GM21390 (cell line): ENCODE data around the gene CCL16.

Experiments used
- ATAC-seq: cut with Tn5 transposase; IDR thresholded peaks from one replicate; pipeline ENCODE4 v1.9.1; 2021; ENCODE audit not compliant: unreplicated experiment

CCL16 gene

DNA sequence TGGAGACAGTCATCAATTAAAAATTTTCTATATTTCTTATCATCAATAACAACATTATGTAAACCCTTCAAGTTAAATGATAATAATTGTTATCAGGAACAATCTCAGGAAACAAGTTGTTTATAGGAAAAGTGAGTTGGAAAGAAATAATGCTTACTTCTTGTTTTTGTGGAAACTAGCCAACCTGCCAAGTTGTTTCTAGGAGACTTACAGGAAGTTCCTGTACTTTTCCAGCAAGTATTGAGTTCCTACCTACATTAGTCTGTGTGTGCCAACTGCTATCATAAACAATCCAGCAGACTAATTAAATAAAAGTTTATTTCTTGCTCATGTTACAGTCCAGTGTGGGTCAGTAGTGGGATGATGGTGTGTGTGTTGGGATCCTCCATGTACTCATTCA, 6.9 kb upstream of the CCL16 start:
- ATAC-seq: no peak

DNA sequence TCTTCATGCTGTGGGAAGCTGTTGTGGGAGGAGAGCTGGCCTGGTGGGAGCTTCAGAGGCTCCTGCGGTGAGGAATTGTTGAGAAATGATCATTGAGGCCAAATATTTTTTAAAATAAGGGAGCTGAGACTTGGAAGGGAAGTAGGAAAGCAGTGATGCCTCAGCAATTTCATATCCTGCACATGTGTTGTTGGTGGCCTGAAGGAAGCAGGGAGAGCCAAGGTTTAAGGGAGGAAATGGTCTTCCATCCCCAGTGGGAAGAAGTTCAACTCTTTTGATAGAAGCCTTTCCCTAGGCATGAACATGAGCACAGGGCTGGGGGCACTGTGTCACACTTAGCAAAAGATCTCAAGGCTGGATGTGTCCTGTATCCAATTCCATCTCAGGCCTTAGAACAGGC, 5.3 kb upstream of the CCL16 start, which contains the start of gene CCL14:
CCL14 (minus strand) TSS at position 87 of the 400 bp plus-strand sequence; CDS start at position 7, 80 bp downstream.
- no peak for ATAC-seq

DNA sequence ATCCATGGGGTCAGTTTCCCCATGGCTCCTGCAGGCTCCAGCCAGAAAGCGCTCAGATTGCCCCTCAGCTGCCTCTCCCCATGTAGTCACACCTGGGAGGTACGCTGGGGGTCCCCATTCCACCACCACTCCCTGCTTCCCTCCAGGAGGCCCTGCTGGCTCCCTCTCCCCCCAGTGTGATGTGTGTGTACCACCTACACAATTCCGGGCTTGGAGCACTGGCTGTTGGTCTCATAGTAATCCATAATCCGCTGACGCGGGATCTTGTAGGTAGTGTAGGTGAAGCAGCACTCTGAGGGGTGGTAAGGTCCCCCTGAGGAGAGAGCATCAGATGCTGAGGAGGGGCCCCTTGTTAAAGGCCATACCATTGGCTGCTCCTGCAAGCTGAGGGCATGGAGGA, 2.8 kb upstream of the CCL16 start:
- ATAC-seq: no peak

DNA sequence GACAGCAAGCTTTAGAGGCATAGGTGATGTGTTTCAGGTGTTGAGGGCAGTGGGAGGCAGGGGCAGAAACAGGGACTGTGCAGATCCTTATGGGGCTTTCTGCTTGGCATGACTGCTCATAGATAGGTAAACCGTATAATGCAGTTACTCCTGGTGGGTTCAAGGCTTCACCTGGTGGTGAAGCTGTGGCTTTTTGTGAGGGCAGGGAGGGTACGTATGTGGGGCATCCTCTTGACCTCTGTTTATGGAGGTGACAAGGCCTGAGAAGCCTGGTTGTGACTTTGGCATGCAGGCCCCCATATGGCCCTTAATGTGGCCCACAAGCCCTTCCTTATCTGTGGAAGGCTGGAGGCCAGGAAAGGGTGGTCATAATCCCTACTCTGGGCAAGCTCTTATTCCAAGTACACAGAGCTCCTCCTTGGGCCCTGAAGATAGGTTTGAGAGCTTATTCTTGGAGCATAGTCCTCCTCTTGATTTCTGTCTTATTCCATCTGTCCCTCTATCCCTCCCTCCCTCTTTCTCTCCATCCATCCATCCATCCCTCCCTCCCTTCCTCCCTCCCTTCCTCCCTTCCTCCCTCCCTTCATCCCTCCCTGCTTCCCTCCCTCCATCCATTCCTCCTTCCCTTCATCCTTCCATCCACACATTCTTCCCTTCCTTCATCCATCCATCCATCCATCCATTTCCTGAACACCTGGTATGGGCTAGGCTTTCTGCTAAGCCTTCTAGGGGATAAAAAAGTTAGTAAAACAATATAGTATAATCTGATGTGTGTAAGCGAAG, 1.3 kb upstream of the CCL16 start:
- ATAC-seq: no peak

DNA sequence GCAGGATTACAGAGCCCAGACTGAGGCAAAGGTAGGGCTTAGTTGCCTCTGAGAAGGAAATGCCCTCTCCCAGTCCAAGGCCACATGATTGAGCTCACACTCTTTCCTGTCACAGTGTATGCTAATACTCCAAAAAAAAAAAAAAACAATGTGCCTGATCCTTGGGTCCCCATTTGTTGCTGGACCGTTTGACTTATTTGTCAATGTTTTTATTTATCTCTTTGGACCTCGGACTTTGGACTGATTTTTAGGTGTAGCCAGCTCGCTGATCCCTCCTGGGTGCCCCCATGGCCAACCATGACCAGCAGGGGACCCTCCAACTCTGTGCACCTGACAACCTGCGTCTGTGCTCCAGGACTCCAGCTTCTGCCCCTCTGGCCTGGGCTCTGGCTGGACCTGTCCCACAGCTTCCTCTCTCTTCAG, 622 bp upstream of the CCL16 start:
- ATAC-seq: no peak

DNA sequence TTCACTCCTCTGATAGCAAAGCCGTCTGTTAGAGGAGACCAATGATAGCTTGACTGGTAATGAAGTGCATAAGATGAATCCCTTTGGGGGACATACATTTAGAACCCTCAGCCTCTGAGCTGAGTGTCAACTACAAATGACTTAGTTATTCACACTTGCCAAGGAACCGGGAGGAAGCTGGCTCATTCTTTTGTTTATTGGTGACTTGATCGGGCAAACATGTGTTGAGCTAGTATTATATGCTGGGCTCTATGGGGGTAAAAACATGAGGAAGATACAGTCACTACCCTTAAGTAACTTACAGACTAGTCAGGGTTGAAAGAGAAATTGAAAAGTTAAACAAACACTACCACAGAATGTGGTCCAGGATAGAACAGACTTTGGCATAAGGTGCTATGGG, 3.0 kb downstream of the CCL16 start:
- ATAC-seq: no peak

DNA sequence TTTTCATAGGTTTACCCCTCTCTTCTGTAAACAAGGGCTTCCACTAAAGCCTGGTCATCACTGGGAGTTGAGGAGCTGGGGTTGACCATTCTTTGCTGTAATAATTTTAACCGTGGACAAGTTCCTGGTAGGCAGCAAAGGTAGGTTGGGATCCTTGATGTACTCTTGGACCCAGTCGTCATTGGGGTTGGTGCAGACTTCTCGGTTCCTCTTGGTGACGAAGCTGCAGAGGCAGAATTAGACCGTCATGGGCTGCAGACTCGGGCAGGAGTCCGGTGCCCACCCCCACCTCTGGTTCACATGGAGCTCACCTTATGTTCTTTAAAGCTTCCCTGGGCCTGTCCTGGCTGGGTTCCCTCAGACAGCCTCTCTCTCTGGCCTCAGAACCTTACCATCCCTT, 3.8 kb downstream of the CCL16 start:
- ATAC-seq: no peak

DNA sequence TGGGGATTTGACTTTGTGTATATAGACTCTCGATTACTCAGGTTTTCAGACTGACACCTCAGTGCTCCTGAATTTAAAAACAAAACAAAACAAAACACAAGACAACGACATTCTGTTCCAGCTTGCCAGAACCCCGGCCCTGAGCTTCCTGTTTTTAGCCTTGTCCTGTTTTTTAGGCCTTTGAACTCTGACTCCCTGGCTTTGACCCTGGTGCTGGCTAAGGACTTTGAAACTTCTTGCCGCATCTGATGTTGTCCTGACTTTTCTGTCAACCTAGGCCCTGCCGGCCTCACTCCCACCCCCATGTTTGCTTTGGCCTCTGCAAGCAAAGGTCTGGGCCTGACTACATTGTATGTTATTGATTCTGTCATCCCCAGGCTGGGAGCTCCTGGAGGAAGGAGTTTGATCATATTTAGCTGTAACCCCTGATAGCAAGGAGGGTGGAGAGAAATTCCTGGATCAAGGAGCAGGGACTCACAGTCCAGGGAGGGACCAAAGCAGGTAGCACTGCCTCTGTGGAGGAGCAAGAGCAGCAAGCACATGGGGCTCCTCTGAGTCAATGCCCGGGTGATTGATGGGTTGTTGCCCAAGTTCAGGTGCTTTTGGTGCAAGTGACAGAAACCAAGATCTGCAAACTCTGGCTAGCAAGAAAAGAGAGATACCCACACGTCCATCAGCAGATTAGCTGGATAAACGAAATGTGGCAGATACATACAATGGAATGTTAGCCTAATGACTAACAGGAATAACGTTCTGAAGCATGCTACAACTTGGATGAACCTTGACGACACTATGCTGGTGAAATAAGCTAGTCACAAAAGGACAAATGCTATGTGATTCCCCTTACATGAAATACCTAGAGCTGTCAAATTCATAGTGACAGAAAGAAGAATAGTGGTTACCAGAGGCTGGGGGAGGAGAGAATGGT, 7.7 kb downstream of the CCL16 start:
- ATAC-seq: no peak

DNA sequence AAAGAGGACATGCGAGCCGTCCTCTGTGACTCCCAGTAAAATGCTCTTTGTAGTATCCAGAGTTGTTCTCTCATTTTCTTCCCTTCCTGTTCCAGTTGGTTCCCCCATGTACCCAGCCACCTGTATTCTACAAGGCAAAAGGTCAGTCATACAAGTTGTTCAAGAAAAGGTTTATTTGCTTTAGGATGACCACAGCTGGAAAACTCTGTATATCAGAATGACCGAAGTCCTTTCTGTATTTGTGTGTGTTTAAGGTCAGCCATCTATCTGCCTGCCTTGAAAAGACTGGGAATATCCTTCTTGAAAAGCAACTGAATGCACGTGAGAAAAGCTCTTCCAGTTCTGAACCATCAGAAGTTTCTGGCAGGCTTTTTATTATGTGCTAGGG, 8.4 kb downstream of the CCL16 start:
- ATAC-seq: no peak

DNA sequence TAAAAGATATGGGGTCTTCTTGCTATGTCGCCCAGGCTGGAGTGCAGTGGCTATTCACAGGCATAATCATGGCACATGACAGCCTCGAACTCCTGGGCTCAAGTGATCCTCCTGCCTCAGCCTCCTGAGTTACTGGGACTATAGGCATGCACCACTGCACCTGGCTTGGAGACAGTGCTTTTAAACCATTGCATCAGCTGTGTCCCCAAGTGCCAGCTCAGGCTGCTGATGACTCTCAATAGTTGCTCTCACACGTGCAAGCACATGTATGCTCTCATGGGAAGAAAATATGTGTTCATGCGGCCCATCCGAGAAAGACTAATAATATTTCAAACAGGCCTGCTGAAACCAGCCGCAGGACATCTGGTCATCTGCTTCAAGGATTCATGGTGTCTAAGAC, 8.8 kb downstream of the CCL16 start:
- ATAC-seq: no peak

DNA sequence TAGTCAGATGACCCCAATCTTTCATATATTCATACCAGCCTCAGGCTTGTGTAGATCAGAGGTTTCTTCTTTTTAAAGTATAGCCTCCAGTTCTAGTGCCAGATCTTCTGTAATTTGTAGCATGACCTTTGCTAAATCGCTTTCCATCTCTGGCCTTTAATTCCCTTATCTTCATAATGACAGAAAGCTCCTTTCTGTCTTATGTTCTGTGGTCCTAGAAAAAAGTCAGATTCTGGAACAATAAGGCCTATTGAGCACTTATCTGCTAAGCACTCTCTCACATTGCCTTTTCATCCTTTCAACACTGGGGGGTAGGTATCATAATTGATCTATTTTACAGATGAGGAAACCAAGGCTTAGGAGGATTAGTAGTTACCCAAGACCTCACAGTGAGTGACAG, 9.2 kb downstream of the CCL16 start:
- no peak for ATAC-seq

DNA sequence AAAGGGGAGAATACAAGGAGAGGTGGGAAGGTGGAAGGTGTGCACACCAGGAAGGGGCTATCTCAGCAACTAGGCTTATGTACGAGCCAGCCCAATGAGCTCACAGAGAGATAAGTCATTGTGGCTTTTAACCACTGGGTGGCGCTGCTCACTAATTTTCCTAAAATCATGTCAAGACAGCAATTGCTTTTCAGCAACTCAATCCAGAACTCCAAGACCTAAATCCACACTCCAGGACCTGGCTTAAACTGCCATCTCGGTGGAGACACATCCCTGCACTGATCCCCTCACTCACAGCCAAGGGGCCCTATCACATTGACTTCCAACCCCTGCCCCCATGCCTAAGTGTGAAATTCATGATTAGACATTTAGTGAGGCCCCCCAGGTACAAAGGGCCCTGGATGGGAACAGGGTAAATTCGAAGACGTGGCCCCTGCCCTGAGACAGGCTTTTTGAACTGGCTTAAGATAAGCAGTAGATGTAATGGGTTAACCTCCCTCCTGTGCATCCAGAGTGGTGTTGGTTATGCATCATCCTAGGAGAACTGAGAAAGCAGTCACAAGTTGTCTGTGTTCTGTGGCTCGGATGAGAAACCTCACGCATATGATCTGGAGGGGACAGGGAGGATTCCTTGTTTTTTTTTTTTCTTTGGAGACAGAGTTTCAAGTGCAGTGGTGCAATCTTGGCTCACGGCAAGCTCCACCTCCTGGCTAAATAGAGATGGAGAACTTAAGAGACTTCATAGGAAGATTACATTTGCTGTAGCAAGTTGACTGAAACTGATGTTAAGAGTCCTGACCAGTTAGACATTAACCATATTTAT, 11.5 kb downstream of the CCL16 start:
- ATAC-seq: no peak

DNA sequence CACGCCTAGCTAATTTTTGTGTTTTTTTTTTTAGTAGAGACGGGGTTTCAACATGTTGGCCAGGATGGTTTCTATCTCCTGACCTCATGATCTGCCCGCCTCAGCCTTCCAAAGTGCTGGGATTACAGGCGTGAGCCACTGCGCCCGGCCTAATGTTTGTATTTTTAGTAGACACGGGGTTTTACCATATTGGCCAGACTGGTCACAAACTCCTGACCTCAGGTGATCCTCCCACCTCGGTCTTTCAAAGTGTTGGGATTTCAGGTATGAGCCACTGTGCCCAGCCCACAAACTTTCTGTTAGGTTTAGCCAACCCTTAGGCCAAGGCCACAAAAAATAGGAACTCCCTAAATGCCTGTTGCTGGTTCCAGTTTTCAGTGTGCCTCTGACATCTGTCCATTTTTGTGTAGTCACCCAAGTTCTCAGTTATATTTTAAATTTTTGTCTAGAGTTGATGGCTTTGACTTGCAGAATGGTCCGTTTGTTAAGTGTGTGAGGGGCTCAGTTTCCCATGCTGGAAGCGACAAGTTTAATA, 12.7 kb downstream of the CCL16 start:
- ATAC-seq: no peak

DNA sequence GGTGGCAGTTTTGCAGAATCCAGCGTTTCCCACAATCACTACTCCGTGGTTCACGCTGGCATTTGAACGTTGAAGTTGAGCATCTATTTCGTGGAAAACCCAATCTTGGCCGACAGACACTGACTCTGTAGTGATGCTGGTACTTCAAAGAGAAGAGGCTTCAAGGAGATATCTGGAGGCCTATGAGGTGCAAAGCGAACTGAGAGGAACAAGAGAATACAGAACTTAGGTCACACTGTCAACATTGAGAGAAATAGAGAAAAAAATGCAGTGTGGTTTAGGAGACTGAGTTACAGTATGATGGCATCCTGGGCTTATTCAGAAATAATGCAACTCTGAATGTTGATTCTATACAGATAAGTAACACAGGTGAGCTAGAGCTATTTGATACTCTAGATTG, 16.0 kb downstream of the CCL16 start:
- no peak for ATAC-seq

DNA sequence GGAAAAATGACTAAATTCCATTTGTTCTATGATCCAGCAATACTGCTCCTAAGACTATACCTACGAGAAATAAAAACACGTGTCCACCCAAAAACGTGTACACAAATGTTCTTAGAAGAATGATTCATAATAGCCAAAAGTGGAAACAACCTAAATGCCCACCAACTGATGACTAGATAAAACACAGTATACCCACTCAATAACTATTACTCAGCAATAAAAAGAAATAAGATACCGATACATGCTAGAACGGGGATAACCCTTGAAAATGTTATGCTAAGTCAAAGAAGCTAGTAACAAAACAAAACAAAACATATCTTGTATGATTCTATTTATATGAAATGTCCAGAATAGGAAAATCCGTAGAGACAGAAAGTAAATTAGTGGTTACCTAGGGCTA, 17.6 kb downstream of the CCL16 start:
- ATAC-seq: no peak

DNA sequence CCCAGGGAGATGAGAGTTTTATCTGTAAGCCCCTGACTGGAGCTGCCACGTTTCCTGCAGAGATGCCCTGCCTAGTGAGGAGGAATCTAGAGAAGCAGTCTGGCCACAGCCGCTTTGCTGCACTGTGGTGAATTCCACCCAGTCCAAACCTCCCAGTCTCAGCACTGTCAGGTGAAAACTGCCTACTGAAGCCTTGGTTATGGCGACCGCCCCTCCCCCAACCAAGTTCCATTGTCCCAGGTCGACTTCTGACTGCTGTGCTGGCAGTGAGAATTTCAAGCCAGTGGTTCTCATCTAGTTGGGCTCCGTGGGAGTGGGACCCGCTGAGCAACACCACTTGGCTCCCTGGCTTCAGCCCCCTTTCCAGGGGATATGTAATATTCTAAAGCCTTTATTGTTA, 27.6 kb downstream of the CCL16 start:
- ATAC-seq: no peak

DNA sequence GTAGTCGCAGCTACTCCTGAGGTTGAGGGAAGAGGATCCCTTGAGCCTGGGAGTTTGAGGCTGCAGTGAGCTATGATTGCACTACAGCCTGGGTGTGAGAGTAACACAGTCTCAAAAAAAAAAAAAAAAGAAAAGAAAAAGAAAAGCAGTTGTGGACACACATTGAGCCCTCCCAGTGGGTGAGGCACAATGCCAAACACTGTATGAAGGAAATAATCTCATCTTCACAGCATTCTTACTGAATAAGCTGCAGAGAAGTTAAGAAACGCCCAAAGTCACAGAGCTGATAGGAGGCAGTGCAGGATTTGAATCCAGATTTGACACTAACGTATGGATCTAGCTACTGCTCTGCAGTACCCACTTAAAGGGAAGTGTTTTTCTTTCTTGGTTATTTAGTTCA, 31.9 kb downstream of the CCL16 start:
- no peak for ATAC-seq

DNA sequence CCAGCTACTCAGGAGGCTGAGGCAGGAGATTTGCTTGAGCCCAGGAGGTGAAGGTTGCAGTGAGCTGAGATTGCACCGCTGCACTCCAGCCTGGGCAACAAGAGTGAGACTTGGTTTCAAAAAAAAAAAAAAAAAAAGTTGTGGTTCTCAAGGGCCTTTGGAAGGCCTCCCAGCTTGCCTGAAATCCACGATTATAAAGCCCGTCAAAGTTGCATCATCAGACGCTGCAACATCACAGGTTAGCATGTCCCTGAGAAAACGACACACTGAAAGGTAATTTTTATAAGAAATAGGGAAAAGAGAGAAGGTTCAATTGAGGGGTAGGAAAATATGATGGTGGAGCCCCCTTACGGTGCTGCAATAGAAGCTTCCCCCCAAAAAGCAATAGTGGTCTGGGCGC, 33.2 kb downstream of the CCL16 start:
- ATAC-seq: no peak

DNA sequence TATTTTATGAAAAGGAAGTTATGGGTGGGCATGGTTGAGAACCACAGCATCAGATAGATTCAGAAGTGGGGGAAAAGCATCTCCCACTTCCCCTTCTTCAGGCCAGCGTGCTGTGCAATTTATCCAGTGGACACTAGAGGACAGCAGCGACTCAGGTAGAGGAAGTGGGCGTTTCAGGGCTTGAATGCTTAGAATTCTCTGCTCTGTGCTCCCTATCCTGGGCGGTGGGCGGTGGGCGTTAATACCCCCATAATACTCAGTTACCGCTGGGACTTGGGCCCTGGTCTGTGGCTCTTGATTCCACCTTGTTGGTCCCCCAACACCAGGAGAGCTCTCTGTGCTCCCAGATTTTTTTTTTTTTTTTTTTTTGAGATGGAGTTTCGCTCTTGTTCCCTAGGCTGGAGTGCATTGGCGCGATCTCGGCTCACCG, 34.1 kb downstream of the CCL16 start:
- no peak for ATAC-seq

DNA sequence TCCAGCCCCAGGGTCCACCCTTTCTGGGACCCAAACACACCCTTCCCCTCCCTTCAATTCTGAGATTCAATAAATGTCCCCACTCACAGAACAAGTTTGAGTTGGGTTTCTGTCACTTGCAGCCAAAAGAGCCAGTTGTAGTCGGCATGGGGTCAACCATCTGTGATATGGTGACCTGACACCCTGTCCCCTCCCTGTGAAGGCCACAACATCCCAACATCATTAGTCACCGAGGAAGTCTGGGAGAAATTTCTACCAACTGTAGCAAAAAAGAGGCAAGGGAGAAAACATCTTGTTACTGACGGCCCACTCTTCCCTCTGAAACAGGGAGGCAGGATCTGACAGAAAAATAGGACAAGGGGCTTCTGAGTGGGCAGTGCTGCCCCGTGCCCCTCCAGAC, 37.1 kb downstream of the CCL16 start:
- no peak for ATAC-seq

DNA sequence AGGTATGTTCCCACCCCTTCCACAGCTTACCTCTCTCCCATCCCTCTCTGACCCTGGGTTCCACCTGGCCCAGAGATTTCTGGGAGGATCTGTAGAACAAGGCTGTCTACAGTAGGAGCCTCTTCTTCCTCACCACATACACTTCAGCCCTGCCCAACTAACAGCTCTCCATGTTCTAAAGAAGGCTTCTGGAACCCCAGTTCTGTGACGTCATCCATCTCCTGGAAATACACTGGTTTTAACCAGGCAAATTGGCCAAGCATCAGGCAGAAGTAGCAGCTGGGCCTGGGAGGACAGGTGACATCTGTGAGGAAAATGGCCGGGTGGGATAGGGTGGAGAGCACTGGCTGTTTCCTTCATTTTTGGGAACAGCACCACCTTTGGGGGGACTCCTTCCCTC, 37.8 kb downstream of the CCL16 start, which contains the start of gene LYZL6:
LYZL6 (minus strand) TSS at position 177 of the 400 bp plus-strand sequence. CDS start 4,357 bp downstream, outside the sequence.
- no peak for ATAC-seq
